SK-N-SH treated with all-trans-retinoic acid at 6 μM for 48 hours (cell line): ENCODE results near the gene CHI3L2.

ENCODE experiments used
- ATAC-seq: fragments of 200-7000 bp; cut with Tn5 transposase; 3 replicates; pipeline ENCODE4 v1.9.1; 2020; ENCODE audit warnings: mild to moderate bottlenecking, moderate library complexity
- ARNTL ChIP-seq: fragments of 450-650 bp; formaldehyde crosslinking; IDR thresholded peaks from 2 replicates; pipeline ENCODE4 v1.5.0; 2020; ENCODE audit warnings: low read depth, mild to moderate bottlenecking, moderate library complexity, borderline replicate concordance
- BACH2 ChIP-seq: fragments of 250-450 bp; sonication (Bioruptor Pico); IDR thresholded peaks from 2 replicates; pipeline ENCODE4 v1.9.0; 2021; ENCODE audit warnings: mild to moderate bottlenecking, borderline replicate concordance
- CSDC2 ChIP-seq: fragments of 250-450 bp; sonication (Bioruptor Pico); IDR thresholded peaks from 2 replicates; pipeline ENCODE4 v1.5.0; 2020; ENCODE audit warnings: mild to moderate bottlenecking, moderate library complexity
- ESRRG ChIP-seq: fragments of 250-450 bp; sonication (Bioruptor Pico); IDR thresholded peaks from 2 replicates; pipeline ENCODE4 v1.6.1; 2021; ENCODE audit warnings: mild to moderate bottlenecking
- ISL1 ChIP-seq: fragments of 250-450 bp; sonication (Bioruptor Pico); IDR thresholded peaks from 2 replicates; pipeline ENCODE4 v2.1.2; 2022; ENCODE audit warnings: mild to moderate bottlenecking, moderate library complexity
- PPARA ChIP-seq: fragments of 250-450 bp; sonication (Bioruptor Pico); IDR thresholded peaks from 2 replicates; pipeline ENCODE4 v1.5.0; 2020; ENCODE audit warnings: mild to moderate bottlenecking, borderline replicate concordance
- RARB ChIP-seq: fragments of 250-450 bp; sonication (Bioruptor Pico); IDR thresholded peaks from 2 replicates; pipeline ENCODE4 v1.8.0; 2021; ENCODE audit warnings: mild to moderate bottlenecking, moderate library complexity
- SNAI2 ChIP-seq: fragments of 250-450 bp; sonication (Bioruptor Pico); IDR thresholded peaks from 2 replicates; pipeline ENCODE4 v1.5.0; 2020; ENCODE audit warnings: mild to moderate bottlenecking, moderate library complexity
- TCF4 ChIP-seq: fragments of 250-450 bp; sonication (Bioruptor Pico); IDR thresholded peaks from 2 replicates; pipeline ENCODE4 v1.8.0; 2021; ENCODE audit warnings: mild to moderate bottlenecking, moderate library complexity, borderline replicate concordance
- TOX ChIP-seq: fragments of 250-450 bp; sonication (Bioruptor Pico); IDR thresholded peaks from 2 replicates; pipeline ENCODE4 v1.8.0; 2021; ENCODE audit warnings: mild to moderate bottlenecking, moderate library complexity, borderline replicate concordance
- TSHZ2 ChIP-seq: fragments of 250-450 bp; sonication (Bioruptor Pico); IDR thresholded peaks from 2 replicates; pipeline ENCODE4 v1.5.0; 2020; ENCODE audit warnings: mild to moderate bottlenecking, moderate library complexity
- ZC3H10 ChIP-seq: fragments of 250-450 bp; sonication (Bioruptor Pico); IDR thresholded peaks from 2 replicates; pipeline ENCODE4 v1.5.1; 2021; ENCODE audit warnings: mild to moderate bottlenecking, moderate library complexity
- ZFP3 ChIP-seq: fragments of 250-450 bp; sonication (Bioruptor Pico); IDR thresholded peaks from 2 replicates; pipeline ENCODE4 v1.5.0; 2020; ENCODE audit warnings: mild to moderate bottlenecking, moderate library complexity
- ZNF565 ChIP-seq: fragments of 450-650 bp; formaldehyde crosslinking; conservative IDR thresholded peaks from 2 replicates; pipeline ENCODE4 v1.5.0; 2020; ENCODE audit warnings: low read depth, mild to moderate bottlenecking, moderate library complexity
- ZNF70 ChIP-seq: fragments of 450-650 bp; formaldehyde crosslinking; IDR thresholded peaks from 2 replicates; pipeline ENCODE4 v1.5.0; 2020; ENCODE audit warnings: mild to moderate bottlenecking, moderate library complexity
- ZNF8 ChIP-seq: fragments of 450-650 bp; formaldehyde crosslinking; IDR thresholded peaks from 2 replicates; pipeline ENCODE4 v1.5.0; 2020; ENCODE audit warnings: mild to moderate bottlenecking, moderate library complexity
- TF ChIP-seq, protein P1 (sequence below): fragments of 250-450 bp; sonication (Bioruptor Pico); IDR thresholded peaks from 2 replicates; pipeline ENCODE4 v1.8.0; 2021; ENCODE audit warnings: low read depth, mild to moderate bottlenecking, moderate library complexity, borderline replicate concordance
- TF ChIP-seq, protein P2 (sequence below): fragments of 250-450 bp; sonication (Bioruptor Pico); IDR thresholded peaks from 2 replicates; pipeline ENCODE4 v1.5.1; 2020; ENCODE audit warnings: low read depth, mild to moderate bottlenecking, moderate library complexity

Gene CHI3L2

GRCh38 chr1:111275079-111275478, 47.6 kb downstream of the CHI3L2 start:
- TF ChIP-seq ZNF8 (CRISPR knock-in tag) (no peak), SNAI2 (CRISPR knock-in tag) (no peak), ZNF70 (CRISPR knock-in tag) (no peak), CSDC2 (no peak), ZC3H10 (CRISPR knock-in tag) (no peak), ZFP3 (CRISPR knock-in tag) (no peak)
- ATAC-seq, result peak; percentile 74

DNA sequence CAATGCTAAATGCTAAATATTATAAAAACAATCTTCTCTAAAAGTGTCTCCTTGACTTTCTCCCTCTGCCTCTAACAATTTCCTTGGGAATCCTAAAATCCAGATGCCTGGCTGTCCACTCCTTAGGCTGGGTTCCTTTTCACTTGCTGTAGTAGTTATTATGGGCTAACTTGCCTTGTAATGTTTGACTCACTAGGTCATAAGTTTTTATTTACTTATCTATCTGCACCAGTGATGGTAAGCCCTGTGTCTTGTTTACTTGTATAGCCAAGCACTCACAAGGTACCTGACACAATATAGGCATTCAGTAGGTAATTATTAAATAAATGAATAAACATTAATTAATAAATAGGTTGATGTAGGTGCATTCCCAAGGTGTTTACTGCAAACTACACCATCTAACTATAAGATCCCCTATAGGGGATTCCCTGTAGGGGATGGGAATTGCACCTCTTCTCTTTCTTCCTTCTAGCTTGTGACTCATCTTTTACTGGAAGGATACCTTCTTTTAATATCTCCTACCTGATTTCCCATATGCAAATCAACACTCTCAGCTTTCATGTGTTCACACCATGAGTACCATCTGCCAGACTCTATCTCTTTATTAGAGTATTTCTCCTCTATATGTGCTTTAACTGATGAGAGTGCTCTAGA, 48.4 kb downstream of the CHI3L2 start:
- no peak for ATAC-seq

GRCh38 chr1:111279144-111279543, 51.6 kb downstream of the CHI3L2 start:
- TF ChIP-seq, protein P1, sequence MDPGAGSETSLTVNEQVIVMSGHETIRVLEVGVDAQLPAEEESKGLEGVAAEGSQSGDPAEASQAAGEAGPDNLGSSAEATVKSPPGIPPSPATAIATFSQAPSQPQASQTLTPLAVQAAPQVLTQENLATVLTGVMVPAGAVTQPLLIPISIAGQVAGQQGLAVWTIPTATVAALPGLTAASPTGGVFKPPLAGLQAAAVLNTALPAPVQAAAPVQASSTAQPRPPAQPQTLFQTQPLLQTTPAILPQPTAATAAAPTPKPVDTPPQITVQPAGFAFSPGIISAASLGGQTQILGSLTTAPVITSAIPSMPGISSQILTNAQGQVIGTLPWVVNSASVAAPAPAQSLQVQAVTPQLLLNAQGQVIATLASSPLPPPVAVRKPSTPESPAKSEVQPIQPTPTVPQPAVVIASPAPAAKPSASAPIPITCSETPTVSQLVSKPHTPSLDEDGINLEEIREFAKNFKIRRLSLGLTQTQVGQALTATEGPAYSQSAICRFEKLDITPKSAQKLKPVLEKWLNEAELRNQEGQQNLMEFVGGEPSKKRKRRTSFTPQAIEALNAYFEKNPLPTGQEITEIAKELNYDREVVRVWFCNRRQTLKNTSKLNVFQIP (CRISPR knock-in tag), result no peak
- TF ChIP-seq ZNF565 (CRISPR knock-in tag) (no peak), PPARA (CRISPR knock-in tag) (no peak), ZFP3 (CRISPR knock-in tag) (no peak), SNAI2 (CRISPR knock-in tag) (no peak)
- no peak for ATAC-seq

More for the DNA sequence above, 48.4 kb downstream of the CHI3L2 start:
- TF ChIP-seq BACH2 (CRISPR knock-in tag) (no peak), ESRRG (CRISPR knock-in tag) (no peak), TCF4 (no peak), TOX (CRISPR knock-in tag) (no peak), TSHZ2 (CRISPR knock-in tag) (no peak), ISL1 (CRISPR knock-in tag) (no peak), ZNF565 (CRISPR knock-in tag) (no peak), RARB (CRISPR knock-in tag) (no peak), PPARA (CRISPR knock-in tag) (no peak)
- TF ChIP-seq, protein P2, sequence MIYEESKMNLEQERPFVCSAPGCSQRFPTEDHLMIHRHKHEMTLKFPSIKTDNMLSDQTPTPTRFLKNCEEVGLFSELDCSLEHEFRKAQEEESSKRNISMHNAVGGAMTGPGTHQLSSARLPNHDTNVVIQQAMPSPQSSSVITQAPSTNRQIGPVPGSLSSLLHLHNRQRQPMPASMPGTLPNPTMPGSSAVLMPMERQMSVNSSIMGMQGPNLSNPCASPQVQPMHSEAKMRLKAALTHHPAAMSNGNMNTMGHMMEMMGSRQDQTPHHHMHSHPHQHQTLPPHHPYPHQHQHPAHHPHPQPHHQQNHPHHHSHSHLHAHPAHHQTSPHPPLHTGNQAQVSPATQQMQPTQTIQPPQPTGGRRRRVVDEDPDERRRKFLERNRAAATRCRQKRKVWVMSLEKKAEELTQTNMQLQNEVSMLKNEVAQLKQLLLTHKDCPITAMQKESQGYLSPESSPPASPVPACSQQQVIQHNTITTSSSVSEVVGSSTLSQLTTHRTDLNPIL, result no peak

DNA sequence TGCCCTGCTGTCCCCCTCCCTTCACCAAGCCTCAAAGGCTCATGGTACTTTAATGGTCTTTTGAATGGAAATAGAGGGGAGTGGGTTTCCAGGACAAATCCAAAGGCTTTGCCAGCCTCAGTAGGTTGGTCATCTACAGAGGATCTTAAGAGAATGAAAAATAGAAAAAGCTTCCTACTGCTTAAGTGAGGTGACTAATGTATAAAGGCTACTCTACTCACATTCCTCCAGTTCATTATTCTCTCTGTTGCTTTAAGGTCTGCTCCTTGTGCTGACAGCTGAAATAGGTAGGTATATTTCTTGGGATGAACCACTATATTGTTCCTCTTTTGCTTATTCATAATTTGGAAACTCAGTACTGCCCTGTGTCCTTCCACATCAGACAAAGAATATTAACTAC, 52.8 kb downstream of the CHI3L2 start:
- TF ChIP-seq ZNF70 (CRISPR knock-in tag) (no peak), TSHZ2 (CRISPR knock-in tag) (no peak), ARNTL (CRISPR knock-in tag) (no peak), ZNF565 (CRISPR knock-in tag) (no peak), RARB (CRISPR knock-in tag) (no peak)
- no peak for ATAC-seq
